ENCODE data around the gene CYP2U1. TPM values are rescaled to one million over a fixed set of nuclear protein-coding genes. Genes with fewer than 3 reads are reported as not detected.

The CYP2U1 gene
- total and polyA plus RNA-seq, 2 of the 8 experiments (the other 6 are each of a cell fraction or from before 2014, with no cell fraction given), result 3.1 to 5.0 TPM

DNA sequence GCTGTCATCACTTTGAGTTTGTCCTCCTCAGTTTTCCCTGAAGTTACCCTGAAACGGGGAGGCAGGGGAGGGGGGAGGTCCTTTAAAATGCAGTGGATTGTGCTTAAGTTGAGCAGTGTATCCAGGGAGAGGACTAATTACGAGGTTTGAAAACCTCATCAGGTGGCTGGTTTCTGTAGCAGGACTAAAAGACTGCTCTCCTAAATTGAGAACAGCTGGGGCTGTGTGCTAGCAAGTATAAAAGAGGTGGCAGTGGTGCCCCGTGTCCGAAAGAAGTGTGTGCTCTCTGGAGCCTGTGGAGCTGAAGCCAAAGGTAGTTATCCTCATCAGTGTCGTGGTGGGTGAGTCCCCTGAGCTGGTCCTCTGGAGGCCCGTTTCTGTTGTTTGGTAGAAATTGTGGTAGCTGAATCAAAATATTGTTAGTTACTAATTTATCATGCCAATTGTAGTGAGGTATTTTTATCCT lies 37.2 kb upstream of the CYP2U1 start:
- Histone ChIP-seq H4K20me1 (replicated peaks in 1 of 2; ENCODE audit: control insufficient read depth in 1 of 2, insufficient read depth in 2 of 2, low read length in 2 of 2) (no peaks in the 10 kb centered on the region), H3K56ac (replicated peaks; ENCODE audit: insufficient read length, low read depth, low read length) (no peak overlapping the region), H2BK5ac (ENCODE audit: low read depth, low read length) (no peak overlapping the region), H3K4me2 (ENCODE audit: insufficient read depth in 1 of 2, low read depth in 2 of 2, low read length in 2 of 2) (no peak overlapping the region), H3K27me3 (replicated peaks in 1 of 4; ENCODE audit: control insufficient read depth in 3 of 4, extremely low read depth in 1 of 4, insufficient read depth in 3 of 4, low read length in 3 of 4) (no peaks in the 10 kb centered on the region), H3K14ac (ENCODE audit: insufficient read length) (no peak overlapping the region), H4K91ac (replicated peaks; ENCODE audit: insufficient read length, low read length) (no peak overlapping the region), H2BK120ac (replicated peaks; ENCODE audit: low read depth, low read length) (no peak overlapping the region), H2BK15ac (ENCODE audit: low read length) (no peak overlapping the region), H3K9ac (replicated peaks in 1 of 4; ENCODE audit: extremely low read depth in 1 of 4, low read depth in 3 of 4, low read length in 3 of 4) (no peak overlapping the region), H3K36me3 (ENCODE audit: control insufficient read depth in 2 of 4, insufficient read depth in 4 of 4, low read length in 3 of 4) (peaks cover 0 to 3% (median 1%) of the 10 kb centered on the region in 4 experiments; a peak in 2 of 8 replicates), H4K8ac (ENCODE audit: extremely low read depth, insufficient read depth, low read length) (no peak overlapping the region), H2AK5ac (ENCODE audit: low read depth, low read length) (no peak overlapping the region), H3K4ac (replicated peaks; ENCODE audit: insufficient read length, low read depth, low read length) (no peak overlapping the region), H3K27ac (ENCODE audit: low read depth, low read length) (no peak overlapping the region), H3K79me1 (ENCODE audit: low read depth, low read length) (no peaks in the 10 kb centered on the region), H3K4me3 (ENCODE audit: extremely low read depth in 1 of 4, insufficient read depth in 2 of 4, low read depth in 3 of 4, low read length in 4 of 4) (no peak overlapping the region), H3K18ac (ENCODE audit: extremely low read depth, low read length) (no peak overlapping the region), H3K4me1 (replicated peaks in 1 of 4; ENCODE audit: control insufficient read depth in 3 of 4, insufficient read depth in 4 of 4, low read length in 3 of 4) (no peaks in the 10 kb centered on the region), H2AFZ (ENCODE audit: low read length) (no peak overlapping the region), H2BK20ac (ENCODE audit: low read length) (no peak overlapping the region), H3K9me3 (ENCODE audit: insufficient read depth in 2 of 2, low read depth in 1 of 2, low read length in 1 of 2) (peaks cover 7 to 20% of the 10 kb centered on the region in 2 experiments; a peak in 3 of 4 replicates), H2BK12ac (ENCODE audit: low read depth, low read length) (no peak overlapping the region), H3K23me2 (ENCODE audit: low read depth, low read length) (no peaks in the 10 kb centered on the region), H4K5ac (ENCODE audit: insufficient read length, low read depth, low read length) (no peak overlapping the region), H3K23ac (ENCODE audit: insufficient read length) (no peak overlapping the region), H3K79me2 (ENCODE audit: control insufficient read depth in 1 of 2, insufficient read depth in 2 of 2, low read length in 2 of 2) (no peaks in the 10 kb centered on the region)
- 80% methylated on average over 6 of the region's 6 CpGs; no CpG with 5 or more reads in 1 of the 2 experiments for WGBS, 2 experiments (ENCODE audit: extremely low coverage in 1 of 2, insufficient coverage in 1 of 2, insufficient read length in 1 of 2, insufficient replicate concordance in 2 of 2, low coverage in 1 of 2, low lambda C conversion rate in 2 of 2, missing lambda C conversion rate in 1 of 2)
- no peak for FAIRE-seq
- ChIA-PET POLR2A (ENCODE audit: partially characterized antibody) (interaction anchor here (0.8 kb wide), 1 partner anchor 9 kb away, joined by 3 read pairs; no protein-coding TSS in a partner anchor), CTCF (ENCODE audit: partially characterized antibody) (interaction anchor here (0.7 to 1.8 kb wide), 6 partner anchors 8 to 796 kb away, joined by 3 to 7 read pairs (median 6); no protein-coding TSS in a partner anchor)
- DNase-seq (ENCODE audit: low read depth in 1 of 2, low spot score in 2 of 2), result no peak
- TF ChIP-seq KDM5A (IDR thresholded peaks at IDR 0.05; ENCODE audit: low read length), result no peak
- TF ChIP-seq, protein P1, sequence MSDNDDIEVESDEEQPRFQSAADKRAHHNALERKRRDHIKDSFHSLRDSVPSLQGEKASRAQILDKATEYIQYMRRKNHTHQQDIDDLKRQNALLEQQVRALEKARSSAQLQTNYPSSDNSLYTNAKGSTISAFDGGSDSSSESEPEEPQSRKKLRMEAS (IDR thresholded peaks at IDR 0.05), result no peak
- TF ChIP-seq BRCA1 (IDR thresholded peaks at IDR 0.05; ENCODE audit: low read depth, low read length), result no peak
- no peak for TF ChIP-seq NANOG (IDR thresholded peaks at IDR 0.05; ENCODE audit: insufficient read depth, low read depth, low read length, poor library complexity, severe bottlenecking)
- TF ChIP-seq, protein P2, sequence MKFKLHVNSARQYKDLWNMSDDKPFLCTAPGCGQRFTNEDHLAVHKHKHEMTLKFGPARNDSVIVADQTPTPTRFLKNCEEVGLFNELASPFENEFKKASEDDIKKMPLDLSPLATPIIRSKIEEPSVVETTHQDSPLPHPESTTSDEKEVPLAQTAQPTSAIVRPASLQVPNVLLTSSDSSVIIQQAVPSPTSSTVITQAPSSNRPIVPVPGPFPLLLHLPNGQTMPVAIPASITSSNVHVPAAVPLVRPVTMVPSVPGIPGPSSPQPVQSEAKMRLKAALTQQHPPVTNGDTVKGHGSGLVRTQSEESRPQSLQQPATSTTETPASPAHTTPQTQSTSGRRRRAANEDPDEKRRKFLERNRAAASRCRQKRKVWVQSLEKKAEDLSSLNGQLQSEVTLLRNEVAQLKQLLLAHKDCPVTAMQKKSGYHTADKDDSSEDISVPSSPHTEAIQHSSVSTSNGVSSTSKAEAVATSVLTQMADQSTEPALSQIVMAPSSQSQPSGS (IDR thresholded peaks at IDR 0.05; ENCODE audit: low read length), result no peak
- TF ChIP-seq CREB1 (IDR thresholded peaks at IDR 0.05), result no peak
- TF ChIP-seq SP1 (IDR thresholded peaks at IDR 0.05; ENCODE audit: low read depth, low read length), result no peak
- TF ChIP-seq RXRA (IDR thresholded peaks at IDR 0.05; ENCODE audit: insufficient read depth, low read depth, low read length), result no peak
- TF ChIP-seq POLR2AphosphoS5 (IDR thresholded peaks at IDR 0.05; ENCODE audit: low read depth, low read length), result no peak
- no peak for TF ChIP-seq TAF7 (optimal IDR thresholded peaks at IDR 0.05; ENCODE audit: borderline replicate concordance, low read depth, low read length)
- TF ChIP-seq BACH1 (IDR thresholded peaks at IDR 0.05; ENCODE audit: low read length), result no peak
- TF ChIP-seq CHD2 (IDR thresholded peaks at IDR 0.05; ENCODE audit: low read length), result no peak
- no peak for TF ChIP-seq TEAD4 (IDR thresholded peaks at IDR 0.05; ENCODE audit: low read depth, low read length)

All from H1 (cell line).